Measurements from ENCODE around the gene PDGFD.

PDGFD gene

DNA sequence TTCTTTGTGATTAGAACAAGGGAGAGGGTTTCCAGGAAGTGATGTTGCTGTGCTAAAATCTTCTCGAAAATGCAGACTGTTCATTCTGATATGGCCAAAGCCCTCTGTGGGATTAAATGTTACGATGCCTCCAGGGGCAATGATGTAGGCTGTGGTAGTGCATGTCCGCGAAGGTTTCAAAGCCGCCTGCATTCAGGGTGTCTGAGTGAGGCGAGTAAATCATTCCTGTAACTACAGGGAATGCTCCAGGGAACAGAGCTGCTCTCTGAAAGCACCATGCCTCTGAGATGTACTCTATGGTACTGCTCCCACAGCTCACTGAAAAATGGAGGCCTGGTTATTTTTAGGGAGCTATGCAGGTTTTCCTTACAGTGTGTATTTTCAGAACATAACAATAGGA is 21.2 kb downstream of the PDGFD start:
- DNase-seq = no peak

DNA sequence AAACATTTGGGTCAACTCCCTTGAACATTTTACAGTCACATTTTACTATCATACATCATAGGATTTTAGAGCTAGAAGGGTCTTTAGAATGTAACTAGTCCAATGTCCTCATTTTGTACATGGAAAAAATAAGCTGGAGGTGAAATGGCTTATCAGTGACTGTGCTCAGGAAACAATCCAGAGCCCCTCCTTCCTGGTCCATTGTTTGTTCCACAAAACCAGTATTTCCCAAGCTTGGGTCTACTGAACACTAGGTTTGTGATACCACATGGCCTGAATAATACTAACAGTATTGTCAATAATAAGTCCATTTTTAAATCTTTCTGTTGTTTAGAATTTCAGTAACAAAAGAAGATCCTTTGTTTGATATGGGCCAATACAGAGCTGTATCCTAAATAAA is 27.1 kb downstream of the PDGFD start:
- DNase-seq = no peak

DNA sequence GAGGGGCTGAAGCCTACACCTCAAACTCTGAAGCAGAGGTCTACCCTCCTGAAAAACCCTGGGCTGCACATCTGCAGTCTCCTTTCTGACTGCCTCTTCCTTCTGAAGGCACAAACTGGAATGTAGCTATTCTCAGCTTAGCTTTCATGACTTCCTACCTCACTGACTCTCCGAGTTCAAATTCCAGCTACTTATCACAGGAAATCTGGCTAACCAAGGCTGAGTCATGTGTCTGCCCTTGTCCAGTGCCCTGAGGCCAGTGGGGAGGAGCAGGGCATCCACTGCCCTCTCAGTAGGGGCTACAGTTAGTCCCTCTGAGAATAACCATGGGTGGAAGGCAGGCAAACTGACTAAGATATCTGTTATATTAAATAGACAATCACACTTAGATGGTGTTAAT is 29.2 kb downstream of the PDGFD start:
- no peak for DNase-seq

DNA sequence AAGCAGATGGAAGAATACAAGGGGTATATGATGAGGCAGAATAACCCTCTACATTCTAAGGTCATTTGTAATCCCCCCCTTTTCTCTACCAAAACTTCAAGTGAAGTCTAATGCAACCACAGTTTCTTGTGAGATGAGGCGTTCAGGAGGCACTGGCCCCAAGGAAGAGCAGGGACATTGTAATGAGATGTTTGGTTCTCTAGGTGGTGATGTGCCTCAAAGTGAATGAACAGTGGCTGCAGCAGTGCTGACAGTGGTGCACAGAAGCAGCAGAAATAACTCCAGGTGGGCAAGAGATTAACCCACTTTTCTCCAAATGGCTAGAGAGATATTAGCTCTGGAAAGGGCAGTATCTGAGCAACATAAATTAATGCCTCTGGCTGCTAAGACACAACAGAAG is 33.8 kb downstream of the PDGFD start:
- no peak for DNase-seq

DNA sequence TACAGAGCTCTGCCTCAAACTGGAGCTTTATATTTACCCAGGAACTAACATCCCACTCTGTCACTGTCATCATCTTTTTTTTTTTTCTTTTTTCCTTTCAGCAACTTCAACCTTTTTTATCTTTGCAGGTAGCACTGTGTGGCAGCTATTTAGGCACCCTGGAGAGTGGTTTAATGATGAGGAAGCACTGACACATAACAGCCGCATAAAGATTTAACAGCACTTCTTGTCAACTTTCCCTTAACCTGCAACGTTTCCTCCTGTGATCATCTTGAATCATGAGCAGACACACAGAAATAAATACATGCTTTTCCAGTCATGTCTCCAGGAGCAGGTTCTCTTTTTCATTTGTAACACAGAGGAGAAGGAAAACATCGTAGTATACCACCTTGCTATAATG is 34.8 kb downstream of the PDGFD start:
- no peak for DNase-seq

DNA sequence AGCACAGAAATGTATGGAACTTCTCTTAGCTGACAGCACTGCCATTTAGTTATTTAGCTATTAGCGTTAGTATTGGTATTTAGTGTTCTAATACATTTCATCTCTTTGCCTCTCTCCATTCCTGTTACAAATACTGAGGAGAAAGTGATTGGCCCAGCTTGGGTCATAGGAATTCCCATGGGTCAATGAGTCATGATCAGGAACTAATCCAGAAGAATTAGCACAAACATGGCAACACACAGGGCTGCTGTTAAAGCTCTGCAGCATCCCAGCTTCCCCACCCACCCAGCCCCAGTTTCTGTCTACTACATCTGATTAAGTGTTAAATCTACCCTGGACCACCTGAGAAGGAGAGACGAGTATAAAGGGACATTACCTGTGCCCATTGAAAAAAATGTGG is 36.1 kb downstream of the PDGFD start:
- no peak for DNase-seq

DNA sequence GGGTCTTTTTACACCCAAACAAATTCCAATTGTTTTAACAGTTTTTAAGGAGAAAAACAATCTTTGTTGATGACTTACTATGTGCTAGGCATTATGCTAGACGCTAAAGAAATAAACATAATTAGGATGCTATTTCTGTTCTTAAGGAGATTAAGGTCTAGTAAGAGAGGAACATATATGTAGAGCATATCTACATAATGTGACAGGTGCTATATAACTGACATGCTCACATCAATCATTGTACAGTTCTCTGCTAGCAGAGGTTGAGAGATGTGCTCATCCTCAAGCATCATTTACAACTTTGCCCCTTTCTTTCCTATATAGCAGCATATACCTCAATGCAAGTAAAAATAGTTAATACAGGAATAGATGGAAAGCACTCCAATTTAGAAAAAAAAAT is 37.5 kb downstream of the PDGFD start:
- no peak for DNase-seq

DNA sequence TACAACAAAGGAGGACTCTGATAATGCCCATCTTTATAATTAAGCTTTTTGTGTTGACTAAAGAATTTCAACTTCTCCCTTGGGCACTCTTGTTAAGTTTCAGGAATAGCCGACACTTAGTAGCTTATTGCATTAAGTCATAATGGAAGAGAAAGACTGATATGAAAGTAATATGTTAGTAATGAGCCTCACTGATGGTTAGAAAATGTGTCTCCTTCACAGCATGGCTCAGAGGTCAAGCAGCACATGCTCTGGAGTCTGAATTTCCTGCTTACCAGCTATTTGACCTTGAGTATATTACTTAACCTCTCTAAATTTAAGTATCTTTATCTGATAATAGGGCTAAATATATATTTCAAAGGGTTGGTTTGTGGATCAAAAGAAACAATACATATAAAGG is 39.0 kb downstream of the PDGFD start:
- DNase-seq = no peak

DNA sequence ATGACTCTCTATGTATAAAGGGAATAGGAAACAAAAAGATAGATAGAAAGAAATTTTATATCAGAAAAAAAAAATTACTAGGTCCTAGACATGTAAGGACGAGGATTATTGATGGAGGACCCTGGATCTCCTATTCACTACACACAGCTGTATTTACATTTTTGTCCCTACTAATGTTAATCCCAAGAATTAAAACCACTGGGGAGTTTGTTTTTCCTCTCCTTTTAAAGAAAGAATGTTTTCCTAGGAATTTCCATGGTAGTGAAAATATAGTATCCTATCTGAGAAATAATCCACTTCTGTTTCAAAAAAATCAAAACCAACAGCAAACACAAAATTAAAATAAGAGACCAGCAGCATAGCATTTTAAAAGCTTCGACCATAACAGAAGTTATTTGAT is 41.1 kb downstream of the PDGFD start:
- DNase-seq = no peak

DNA sequence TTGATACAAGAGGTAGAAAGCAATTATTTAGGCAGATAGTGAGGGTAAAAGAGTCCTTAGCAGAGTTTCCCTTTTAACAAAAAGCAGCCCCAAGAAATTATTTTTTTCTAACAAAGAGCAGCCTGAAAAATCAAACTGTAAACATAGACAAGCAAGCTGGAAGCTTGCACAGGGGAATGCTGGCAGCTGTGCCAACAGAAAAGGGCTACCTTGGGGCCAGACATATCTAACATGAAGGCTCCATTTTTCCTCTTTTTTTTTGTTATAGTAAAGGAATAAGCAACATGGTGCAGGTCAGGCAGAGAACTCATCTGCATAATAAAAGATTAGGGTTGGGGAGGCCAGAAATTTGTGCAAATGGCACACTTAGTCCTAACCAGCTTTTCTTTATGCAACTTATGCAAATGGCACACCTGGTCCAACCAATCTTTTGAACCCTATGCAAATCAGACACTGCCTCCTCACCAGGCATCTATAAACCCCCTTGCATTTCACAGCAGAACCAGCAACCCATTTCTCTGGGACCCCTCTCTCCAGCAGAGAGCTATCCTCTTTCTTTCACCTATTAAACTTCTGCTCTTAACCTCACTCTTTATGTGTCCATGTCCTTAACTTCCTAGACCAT is 41.8 kb downstream of the PDGFD start:
- DNase-seq = no peak

DNA sequence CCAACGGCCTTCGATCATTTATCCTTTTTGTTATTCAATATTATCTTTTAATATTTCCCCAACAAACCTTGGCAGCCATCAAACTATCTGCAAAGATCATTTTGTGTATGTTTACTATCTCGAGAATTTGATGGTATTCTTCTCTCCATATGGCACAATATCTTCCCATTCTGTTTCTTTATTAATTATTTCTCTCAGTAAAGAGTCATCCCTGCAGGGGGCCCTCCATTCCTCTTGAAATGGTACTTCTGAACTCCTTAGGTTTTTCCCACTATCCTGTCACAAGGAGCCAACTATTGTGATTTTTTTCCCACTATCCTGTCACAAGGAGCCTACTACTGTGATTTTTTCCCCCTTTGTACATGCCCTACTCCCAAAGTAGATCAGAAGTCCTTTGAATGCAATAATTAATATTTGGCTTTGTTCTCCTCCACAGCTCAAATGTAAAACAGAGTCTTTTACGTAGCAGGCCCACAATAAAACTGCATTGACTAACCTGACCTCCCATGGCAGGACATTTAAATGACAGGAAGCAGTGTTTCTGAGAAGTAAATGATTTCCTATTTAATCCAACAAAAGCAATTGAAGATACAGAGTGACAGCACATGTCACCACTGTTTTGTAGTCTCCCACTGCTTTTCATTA is 43.3 kb downstream of the PDGFD start:
- DNase-seq = no peak

DNA sequence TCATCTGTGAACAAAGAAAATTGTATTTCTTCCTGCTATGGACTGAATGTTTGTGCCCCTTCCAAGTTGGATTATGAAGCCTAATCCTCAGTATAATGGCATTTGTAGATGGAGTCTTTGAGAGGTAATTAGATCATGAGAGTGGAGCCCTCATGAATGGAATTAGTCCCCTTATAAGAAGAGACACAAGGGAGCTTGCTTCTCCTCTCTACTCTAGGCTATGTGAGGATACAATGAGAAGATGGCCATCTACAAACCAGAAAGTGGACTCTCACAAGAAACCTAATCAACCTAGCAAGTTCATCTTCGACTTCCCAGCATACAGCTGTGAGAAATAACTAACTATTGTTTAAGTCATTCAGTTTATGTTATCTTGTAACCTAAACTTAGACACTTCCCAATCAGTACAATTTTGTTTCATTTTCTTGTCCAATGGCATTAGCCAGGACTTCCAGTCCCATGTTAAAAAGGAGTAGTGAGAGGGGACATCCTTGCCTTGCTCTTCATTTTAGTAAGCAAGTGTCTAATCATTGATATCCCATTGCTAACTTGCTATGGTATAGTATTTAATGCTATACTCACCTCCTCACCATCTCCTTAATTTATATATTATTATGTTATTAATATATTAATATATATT is 45.7 kb downstream of the PDGFD start:
- no peak for DNase-seq

DNA sequence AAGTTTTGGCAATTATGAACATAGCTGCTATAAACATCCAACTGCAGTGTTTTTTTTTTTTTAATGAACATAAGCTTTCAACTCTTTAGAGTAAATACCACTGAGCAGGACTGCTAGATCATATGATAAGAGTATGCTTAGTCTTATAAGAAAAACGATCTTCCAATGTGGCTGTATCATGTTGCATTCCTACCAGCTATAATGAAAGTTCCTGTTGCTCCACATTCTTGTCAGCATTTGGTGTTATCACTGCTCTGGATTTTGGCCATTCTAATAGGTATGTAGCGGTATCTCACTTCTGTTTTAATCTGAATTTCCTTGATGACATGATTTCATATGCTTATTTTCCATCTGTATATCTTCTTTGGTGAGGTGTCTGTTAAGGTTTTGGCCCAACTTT is 50.4 kb downstream of the PDGFD start:
- no peak for DNase-seq

DNA sequence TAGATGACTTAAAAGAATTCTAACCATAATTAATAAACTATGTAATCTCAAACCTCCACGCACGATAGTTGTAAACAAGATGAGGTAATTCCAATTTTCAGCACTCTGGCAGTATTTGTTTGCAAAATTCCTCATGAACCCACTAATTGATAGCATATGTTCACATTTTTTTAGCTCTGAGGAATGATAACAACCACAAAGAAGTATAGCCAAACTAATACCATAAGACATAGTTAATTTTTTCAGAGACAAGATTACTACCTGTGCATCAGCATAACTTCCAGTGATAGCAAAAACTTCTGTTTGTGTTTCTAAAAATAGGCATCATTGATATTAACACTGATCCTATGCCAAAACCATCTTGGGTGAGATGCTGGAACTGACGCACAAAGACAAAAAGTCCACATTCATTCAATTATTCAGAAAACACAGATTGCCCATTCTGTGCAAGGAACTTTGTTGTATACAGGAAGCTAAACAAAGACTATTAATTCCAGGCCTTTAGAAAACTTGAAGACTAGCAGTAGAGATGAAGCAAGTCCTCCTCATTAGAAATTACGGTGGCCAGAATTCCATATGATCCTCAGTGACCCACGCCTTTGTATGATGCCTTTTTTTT is 57.7 kb downstream of the PDGFD start:
- DNase-seq = no peak

DNA sequence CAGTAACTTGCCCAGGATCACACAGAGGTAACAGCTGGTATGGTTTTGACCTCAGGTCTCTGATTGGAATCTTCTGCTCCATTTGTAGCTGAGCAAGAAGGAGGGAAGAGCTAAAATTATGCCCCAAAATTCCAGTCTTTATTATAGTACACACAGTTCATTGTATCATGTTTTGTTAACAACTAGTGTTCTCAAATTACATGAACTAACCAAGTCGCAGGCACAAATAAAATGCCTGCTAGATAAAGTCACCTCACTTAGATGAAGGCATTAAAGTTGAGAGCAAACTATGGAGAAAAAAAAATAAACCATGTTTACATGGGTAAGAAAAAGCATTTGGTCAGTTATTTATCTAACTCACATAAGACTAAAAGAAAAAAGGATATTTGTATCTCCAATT is 58.8 kb downstream of the PDGFD start:
- no peak for DNase-seq

DNA sequence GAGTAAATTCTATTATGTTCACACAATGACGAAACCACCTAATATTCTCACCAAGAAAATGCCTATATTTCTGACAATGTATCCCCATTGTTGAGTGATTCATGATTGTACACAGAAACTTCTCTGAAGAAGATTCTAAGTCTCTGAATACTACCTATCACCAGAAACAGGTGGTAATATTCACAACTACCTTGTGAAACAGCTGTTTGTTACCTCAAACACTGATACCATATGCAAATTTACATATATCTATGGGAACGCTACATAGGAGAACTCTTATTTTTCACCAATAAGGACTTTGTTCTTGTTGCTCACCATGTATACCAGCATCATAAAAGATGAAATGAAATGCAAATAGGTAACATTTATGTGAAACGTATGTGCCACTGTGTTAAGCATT is 59.3 kb downstream of the PDGFD start:
- DNase-seq = no peak

DNA sequence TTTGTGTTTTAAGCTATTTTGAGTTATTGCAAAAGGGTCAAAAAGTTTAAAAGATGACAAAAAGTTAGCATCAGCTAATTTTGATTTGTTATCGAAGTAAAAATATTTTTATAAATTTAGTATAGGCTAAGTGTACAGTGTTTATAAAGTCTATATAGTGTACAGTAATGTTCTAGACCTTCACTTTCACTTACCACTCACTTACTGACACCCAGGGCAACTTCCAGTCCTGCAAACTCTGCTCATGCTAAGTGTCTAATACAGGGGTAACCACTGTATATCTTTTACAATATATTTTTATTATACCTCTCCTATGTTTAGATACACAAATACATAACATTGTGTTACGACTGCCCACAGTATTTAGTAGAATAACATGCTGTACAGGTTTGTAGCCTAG is 59.7 kb downstream of the PDGFD start:
- no peak for DNase-seq

DNA sequence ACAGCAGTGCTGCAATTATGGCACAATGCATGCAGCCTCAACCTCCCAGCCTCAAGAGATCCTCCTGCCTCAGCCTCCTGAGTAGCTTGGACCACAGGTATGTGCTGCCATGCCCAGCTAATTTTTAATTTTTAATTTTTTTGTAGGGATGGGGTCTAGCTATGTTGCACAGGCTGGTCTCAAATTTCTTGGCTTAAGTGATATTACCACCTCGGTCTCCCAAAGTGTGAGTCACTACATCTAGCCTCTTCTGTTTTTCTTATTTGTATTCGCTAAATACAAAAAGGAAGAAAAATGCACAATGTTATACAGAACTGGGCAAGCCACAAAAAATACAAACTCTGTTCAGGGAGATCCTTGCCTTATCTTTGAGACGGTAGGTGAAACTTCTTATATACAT is 65.4 kb downstream of the PDGFD start:
- DNase-seq = no peak

DNA sequence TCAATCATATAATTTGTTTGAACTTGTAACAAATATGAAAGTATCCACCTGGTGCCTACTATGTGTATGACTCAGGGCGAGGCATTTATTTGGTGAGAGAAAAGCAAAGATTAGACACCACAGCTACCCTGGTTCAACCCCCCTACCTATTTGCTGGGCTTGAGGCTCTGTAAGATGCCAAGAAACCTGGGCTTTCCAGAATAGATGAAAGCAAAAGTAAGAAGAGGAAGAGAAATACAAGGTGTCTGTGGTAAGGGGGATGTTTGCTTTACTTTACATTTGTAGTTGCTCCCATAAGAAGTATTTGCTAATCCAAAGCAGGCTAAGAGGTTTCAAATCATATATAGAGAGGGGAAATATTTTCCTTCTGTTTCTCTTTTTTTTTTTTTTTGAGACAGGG is 65.8 kb downstream of the PDGFD start:
- no peak for DNase-seq

DNA sequence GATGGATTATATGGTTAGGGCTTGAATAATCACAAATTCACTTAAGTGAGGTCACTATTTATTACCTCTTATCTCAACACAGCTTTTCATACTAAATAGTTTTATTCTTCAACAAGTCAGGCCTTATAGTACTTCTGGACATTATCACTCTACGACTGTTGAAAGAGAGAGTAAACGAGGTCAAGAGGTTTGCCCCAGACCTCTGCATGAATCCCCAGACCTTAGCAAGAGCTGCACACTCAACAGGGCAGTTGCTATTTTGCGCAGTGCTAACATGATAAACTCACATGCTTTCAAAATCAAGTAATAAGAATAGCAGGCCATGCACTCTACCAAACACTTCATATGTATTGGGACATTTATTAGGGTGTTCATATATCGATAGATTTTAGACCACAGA is 67.0 kb downstream of the PDGFD start:
- no peak for DNase-seq

DNA sequence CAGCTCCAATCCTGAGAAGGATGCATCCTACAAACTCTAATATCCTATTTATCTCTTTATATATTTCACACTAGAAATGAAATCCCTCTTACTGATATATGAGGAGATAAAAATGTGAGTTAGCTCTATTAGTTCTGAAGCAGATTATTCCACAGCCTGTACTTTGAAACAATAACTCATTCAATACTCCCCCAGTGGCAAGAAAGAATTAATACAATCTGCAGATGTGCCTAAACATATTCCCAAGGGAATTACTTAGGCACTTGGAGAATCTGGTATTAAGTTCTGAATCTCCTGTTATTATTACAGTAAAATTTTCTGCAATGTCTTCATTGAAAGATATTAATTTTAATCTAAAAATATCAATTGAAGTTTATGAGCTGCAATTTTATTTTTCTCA is 68.2 kb downstream of the PDGFD start:
- no peak for DNase-seq

DNA sequence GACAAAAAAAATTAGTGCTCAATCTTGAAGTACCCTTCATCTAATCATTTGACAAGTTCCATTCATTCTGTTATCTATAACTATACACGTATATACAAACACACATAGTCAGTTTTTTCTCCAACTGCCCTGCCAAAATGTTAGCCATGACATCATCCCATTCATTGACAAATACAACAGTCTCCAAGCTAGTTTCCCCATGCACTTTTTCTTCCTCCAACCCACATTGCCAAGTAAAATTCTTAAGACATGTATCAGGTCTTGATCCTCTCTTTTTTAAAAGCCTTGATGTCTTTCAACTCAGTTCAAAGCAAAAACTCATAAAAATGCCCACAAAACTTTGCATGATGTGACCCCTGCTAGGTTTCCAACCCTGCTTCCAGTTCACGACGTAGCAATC is 69.4 kb downstream of the PDGFD start:
- DNase-seq = no peak

DNA sequence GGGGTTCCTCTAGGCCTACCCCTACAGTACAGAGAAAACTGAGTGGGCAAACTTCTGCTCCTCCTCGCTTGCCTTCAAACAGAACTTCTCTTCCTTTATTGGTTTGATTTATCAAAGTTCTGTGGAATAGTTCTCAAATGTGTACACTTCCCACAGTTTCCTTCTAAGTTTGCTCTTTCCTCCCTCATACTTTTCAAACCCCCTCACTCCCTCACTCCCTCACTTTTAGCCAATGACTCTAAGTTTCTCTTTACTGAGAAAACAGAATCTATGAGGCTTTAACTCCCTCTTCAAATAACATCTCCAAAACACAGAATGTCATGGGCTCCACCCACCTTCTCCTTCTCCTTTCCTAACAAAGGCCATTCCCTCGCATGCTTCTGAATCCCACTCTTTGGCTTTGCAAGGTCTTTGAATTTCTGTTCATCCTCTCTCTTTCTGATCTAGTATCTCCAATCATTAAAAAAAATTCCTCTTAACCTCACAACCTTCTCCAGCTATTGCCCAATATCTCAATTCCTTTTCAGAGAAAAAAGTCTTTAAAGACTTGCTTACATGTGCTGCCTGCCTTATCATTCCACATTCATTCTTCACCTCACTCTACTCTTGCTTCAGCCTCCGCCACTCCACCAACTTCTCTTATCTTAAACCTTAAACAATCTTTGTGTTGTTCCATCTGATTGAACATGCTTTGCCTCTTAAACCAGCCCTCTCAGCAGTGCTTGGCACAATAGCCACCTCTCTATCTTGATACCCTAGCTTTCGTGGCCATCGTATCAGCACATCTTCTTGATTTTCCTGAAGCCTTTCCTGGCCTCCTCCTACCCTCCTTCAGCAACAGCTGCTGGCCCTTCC is 70.3 kb downstream of the PDGFD start:
- no peak for DNase-seq
